ENCODE results near the gene BCAM. TPM values are rescaled to one million over a fixed set of nuclear protein-coding genes. Genes with fewer than 3 reads are reported as not detected.
"Not testable (repeated sequence)": the region's sequence is repeated elsewhere in the genome, so short reads cannot be mapped to it uniquely, and the experiment has no call there.

BCAM gene
- total RNA-seq, 1 donor, result 4.3 TPM

- H3K36me3 ChIP-seq (ENCODE audit: insufficient read depth, low read length), result no peaks in the 10 kb centered on the region
- no peaks in the 10 kb centered on the region for H3K79me2 ChIP-seq (ENCODE audit: insufficient read depth, low read length)
- no peak overlapping the region for H3K4me2 ChIP-seq (ENCODE audit: insufficient read depth, low read length)
- no peak overlapping the region for H2AFZ ChIP-seq (ENCODE audit: low read length)
- peaks cover 5% of the 10 kb centered on the region for H3K27me3 ChIP-seq (ENCODE audit: insufficient read depth, low read length)
- DNase-seq (ENCODE audit: insufficient read length, low spot score, missing footprints), result no peak
- no peak overlapping the region for H3K4me3 ChIP-seq (ENCODE audit: insufficient read depth, low read length)
- H3K9me3 ChIP-seq (ENCODE audit: low read depth, low read length), result no peaks in the 10 kb centered on the region
- TF ChIP-seq, protein P1, sequence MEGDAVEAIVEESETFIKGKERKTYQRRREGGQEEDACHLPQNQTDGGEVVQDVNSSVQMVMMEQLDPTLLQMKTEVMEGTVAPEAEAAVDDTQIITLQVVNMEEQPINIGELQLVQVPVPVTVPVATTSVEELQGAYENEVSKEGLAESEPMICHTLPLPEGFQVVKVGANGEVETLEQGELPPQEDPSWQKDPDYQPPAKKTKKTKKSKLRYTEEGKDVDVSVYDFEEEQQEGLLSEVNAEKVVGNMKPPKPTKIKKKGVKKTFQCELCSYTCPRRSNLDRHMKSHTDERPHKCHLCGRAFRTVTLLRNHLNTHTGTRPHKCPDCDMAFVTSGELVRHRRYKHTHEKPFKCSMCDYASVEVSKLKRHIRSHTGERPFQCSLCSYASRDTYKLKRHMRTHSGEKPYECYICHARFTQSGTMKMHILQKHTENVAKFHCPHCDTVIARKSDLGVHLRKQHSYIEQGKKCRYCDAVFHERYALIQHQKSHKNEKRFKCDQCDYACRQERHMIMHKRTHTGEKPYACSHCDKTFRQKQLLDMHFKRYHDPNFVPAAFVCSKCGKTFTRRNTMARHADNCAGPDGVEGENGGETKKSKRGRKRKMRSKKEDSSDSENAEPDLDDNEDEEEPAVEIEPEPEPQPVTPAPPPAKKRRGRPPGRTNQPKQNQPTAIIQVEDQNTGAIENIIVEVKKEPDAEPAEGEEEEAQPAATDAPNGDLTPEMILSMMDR (IDR thresholded peaks at IDR 0.05; ENCODE audit: extremely low read depth, low read depth, low read length), result no peak
- no peak overlapping the region for H3K27ac ChIP-seq (ENCODE audit: low read depth, low read length)
- no peaks in the 10 kb centered on the region for H4K20me1 ChIP-seq (ENCODE audit: insufficient read depth, low read length)
- no peaks in the 10 kb centered on the region for H3K4me1 ChIP-seq (ENCODE audit: insufficient read depth, low read length)
Measured at GRCh38 chr19:44822670-44823372, 13.9 kb downstream of the BCAM start.

DNA sequence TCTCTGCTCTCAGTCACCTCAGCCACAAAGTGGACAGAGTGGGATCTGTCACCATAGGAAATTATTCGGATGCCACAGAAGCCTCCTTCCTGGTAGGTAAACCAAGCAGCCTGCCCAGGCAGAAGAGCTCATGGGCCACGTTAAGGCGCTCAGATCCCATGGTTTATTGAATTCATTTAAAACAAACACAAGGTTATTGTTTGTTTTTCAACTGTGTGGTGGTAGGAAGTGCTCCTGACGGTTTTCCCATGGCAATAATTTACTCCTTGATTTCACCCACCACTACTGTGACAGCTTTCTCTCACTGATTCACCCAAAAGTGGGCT, 14.4 kb downstream of the BCAM start:
- Histone ChIP-seq H3K27ac (ENCODE audit: low read depth, low read length) (no peak overlapping the region), H3K4me3 (ENCODE audit: insufficient read depth, low read length) (no peak overlapping the region), H3K27me3 (ENCODE audit: insufficient read depth, low read length) (peaks cover 5% of the 10 kb centered on the region), H3K4me1 (ENCODE audit: insufficient read depth, low read length) (no peaks in the 10 kb centered on the region), H3K79me2 (ENCODE audit: insufficient read depth, low read length) (no peaks in the 10 kb centered on the region), H4K20me1 (ENCODE audit: insufficient read depth, low read length) (no peaks in the 10 kb centered on the region), H2AFZ (ENCODE audit: low read length) (no peak overlapping the region), H3K4me2 (ENCODE audit: insufficient read depth, low read length) (no peak overlapping the region), H3K36me3 (ENCODE audit: insufficient read depth, low read length) (no peaks in the 10 kb centered on the region), H3K9me3 (ENCODE audit: low read depth, low read length) (no peaks in the 10 kb centered on the region)
- TF ChIP-seq, protein P1 (IDR thresholded peaks at IDR 0.05; ENCODE audit: extremely low read depth, low read depth, low read length), result no peak
- DNase-seq (ENCODE audit: insufficient read length, low spot score, missing footprints), result peak; percentile 34

DNA sequence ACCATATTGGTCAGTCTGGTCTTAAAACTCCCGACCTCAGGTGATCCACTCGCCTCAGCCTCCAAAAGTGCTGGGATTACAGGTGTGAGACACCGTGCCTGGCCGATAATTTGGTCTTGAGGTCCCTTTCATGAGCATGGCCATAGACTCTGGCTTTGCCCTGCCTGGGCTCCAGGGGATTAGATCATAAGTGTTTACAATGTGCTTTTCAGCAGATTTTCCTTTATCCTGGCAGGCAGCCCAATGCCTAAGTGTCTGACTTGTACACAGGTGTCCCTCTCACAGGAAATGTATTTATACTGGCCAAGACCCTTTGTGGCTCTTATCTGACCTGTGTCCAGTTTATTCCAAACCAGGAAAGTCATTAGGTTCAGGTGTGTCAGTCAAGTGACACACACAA, 15.9 kb downstream of the BCAM start:
- no peaks in the 10 kb centered on the region for H3K79me2 ChIP-seq (ENCODE audit: insufficient read depth, low read length)
- no peak overlapping the region for H2AFZ ChIP-seq (ENCODE audit: low read length)
- TF ChIP-seq, protein P1 (IDR thresholded peaks at IDR 0.05; ENCODE audit: extremely low read depth, low read depth, low read length), result no peak
- H3K36me3 ChIP-seq (ENCODE audit: insufficient read depth, low read length), result no peaks in the 10 kb centered on the region
- no peak overlapping the region for H3K4me2 ChIP-seq (ENCODE audit: insufficient read depth, low read length)
- H3K4me1 ChIP-seq (ENCODE audit: insufficient read depth, low read length), result no peaks in the 10 kb centered on the region
- H3K27me3 ChIP-seq (ENCODE audit: insufficient read depth, low read length), result peaks cover 5% of the 10 kb centered on the region
- no peaks in the 10 kb centered on the region for H4K20me1 ChIP-seq (ENCODE audit: insufficient read depth, low read length)
- H3K4me3 ChIP-seq (ENCODE audit: insufficient read depth, low read length), result no peak overlapping the region
- no peak for DNase-seq (ENCODE audit: insufficient read length, low spot score, missing footprints)
- no peaks in the 10 kb centered on the region for H3K9me3 ChIP-seq (ENCODE audit: low read depth, low read length)
- no peak overlapping the region for H3K27ac ChIP-seq (ENCODE audit: low read depth, low read length)

DNA sequence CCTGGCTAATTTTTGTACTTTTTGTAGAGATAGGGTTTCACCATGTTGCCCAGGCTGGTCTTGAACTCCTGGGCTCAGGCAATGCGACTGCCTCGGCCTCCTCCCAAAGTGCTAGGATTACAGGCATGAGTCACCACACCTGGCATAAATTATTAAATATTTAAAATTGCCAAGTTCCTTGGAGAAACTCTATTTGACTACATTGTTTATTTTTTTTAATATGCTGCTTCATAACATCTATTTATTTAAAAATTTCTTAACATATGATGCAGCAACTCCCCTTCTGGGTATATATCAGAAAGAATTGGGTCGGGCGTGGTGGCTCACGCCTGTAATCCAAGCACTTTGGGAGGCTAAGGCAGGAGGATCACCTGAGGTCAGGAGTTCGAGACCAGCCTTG, 24.0 kb downstream of the BCAM start:
- H3K27ac ChIP-seq (ENCODE audit: low read depth, low read length); H3K4me3 ChIP-seq (ENCODE audit: insufficient read depth, low read length); DNase-seq (ENCODE audit: insufficient read length, low spot score, missing footprints); H3K36me3 ChIP-seq (ENCODE audit: insufficient read depth, low read length); H4K20me1 ChIP-seq (ENCODE audit: insufficient read depth, low read length); H3K9me3 ChIP-seq (ENCODE audit: low read depth, low read length); H3K4me2 ChIP-seq (ENCODE audit: insufficient read depth, low read length); H3K79me2 ChIP-seq (ENCODE audit: insufficient read depth, low read length); H3K27me3 ChIP-seq (ENCODE audit: insufficient read depth, low read length); H2AFZ ChIP-seq (ENCODE audit: low read length); H3K4me1 ChIP-seq (ENCODE audit: insufficient read depth, low read length): not testable (repeated sequence)

GRCh38 chr19:44834399-44834798, 25.5 kb downstream of the BCAM start:
- not testable (repeated sequence) for H4K20me1 ChIP-seq (ENCODE audit: insufficient read depth, low read length); DNase-seq (ENCODE audit: insufficient read length, low spot score, missing footprints); H3K4me1 ChIP-seq (ENCODE audit: insufficient read depth, low read length); H2AFZ ChIP-seq (ENCODE audit: low read length); H3K27me3 ChIP-seq (ENCODE audit: insufficient read depth, low read length); H3K4me2 ChIP-seq (ENCODE audit: insufficient read depth, low read length); H3K4me3 ChIP-seq (ENCODE audit: insufficient read depth, low read length); H3K79me2 ChIP-seq (ENCODE audit: insufficient read depth, low read length); H3K27ac ChIP-seq (ENCODE audit: low read depth, low read length); H3K36me3 ChIP-seq (ENCODE audit: insufficient read depth, low read length); H3K9me3 ChIP-seq (ENCODE audit: low read depth, low read length)

Measured in osteoblast (primary cell).